Peyer's patch (tissue), 4 donors: ENCODE results near the gene PATE1. TPM values are rescaled to one million over a fixed set of nuclear protein-coding genes. Genes with fewer than 3 reads are reported as not detected.

Experiments used
- DNase-seq, 3 donors: peaks; one replicate each; pipeline ENCODE4 v3.0.0-alpha.2; 2017 to 2019
- H3K27ac ChIP-seq, 4 donors: fragments of 200-600 bp; sonication (generic); one replicate each; pipeline ENCODE4 v1.5.1; 2016 to 2019
- H3K27me3 ChIP-seq, 2 donors: fragments of 200-600 bp; sonication (generic); one replicate each; pipeline ENCODE4 v1.5.1; 2019
- H3K36me3 ChIP-seq, 3 donors: fragments of 200-600 bp; sonication (generic); one replicate each; pipeline ENCODE4 v1.5.1; 2016 to 2019
- H3K4me1 ChIP-seq, 4 donors: fragments of 200-600 bp; sonication (generic); one replicate each; pipeline ENCODE4 v1.5.1; 2016 to 2019
- H3K4me3 ChIP-seq, 4 donors: fragments of 200-600 bp; sonication (generic); 1 replicate in 3 of 4; 2 replicates in 1 of 4; pipeline ENCODE4 v1.5.1; 2016 to 2019; ENCODE audit warnings: mild to moderate bottlenecking in 1 of 4
- H3K9me3 ChIP-seq, 4 donors: fragments of 200-600 bp; sonication (generic); one replicate each; pipeline ENCODE4 v1.5.1; 2016 to 2019; ENCODE audit warnings: mild to moderate bottlenecking in 1 of 4
- CTCF ChIP-seq, 6 experiments: fragments of 450-650 bp in 4 of 6; fragments of 200-600 bp in 2 of 6; sonication (generic) in 1 of 6; IDR thresholded peaks; one replicate each; pipeline ENCODE4 v1.5.1; 2017 to 2019; ENCODE audit warnings: antibody characterized with exemption in 6 of 6, mild to moderate bottlenecking in 3 of 6, moderate library complexity in 1 of 6
- POLR2A ChIP-seq, 2 donors: fragments of 450-650 bp; IDR thresholded peaks; one replicate each; pipeline ENCODE4 v1.5.1; 2017; ENCODE audit warnings: antibody characterized with exemption in 2 of 2, mild to moderate bottlenecking in 2 of 2, moderate library complexity in 2 of 2
- total RNA-seq, 4 donors: library from RNA; depleted of rRNA; stranded (reverse); fragments of >200 nt; gene quantifications; one replicate each; pipeline ENCODE4 v1.1.0, GENCODE V29; 2016

Gene PATE1
- total RNA-seq, 4 donors from 2014 or later = not detected

GRCh38 chr11:125773516-125773915 lies 27.4 kb downstream of the PATE1 start:
- Histone ChIP-seq H3K36me3 (no peaks in the 10 kb centered on the region), H3K27ac (no peak overlapping the region), H3K4me3 (no peak overlapping the region), H3K9me3 (no peaks in the 10 kb centered on the region), H3K4me1 (no peaks in the 10 kb centered on the region), H3K27me3 (no peaks in the 10 kb centered on the region)
- TF ChIP-seq POLR2A (IDR thresholded peaks at IDR 0.05) (no peak), CTCF (IDR thresholded peaks at IDR 0.05) (no peak)
- no peak for DNase-seq

- Histone ChIP-seq H3K36me3 (no peaks in the 10 kb centered on the region), H3K27me3 (no peaks in the 10 kb centered on the region), H3K27ac (no peak overlapping the region), H3K9me3 (no peaks in the 10 kb centered on the region), H3K4me3 (no peak overlapping the region), H3K4me1 (no peaks in the 10 kb centered on the region)
- no peak for DNase-seq
- TF ChIP-seq CTCF (IDR thresholded peaks at IDR 0.05) = no peak
- no peak for TF ChIP-seq POLR2A (IDR thresholded peaks at IDR 0.05)
Observed at GRCh38 chr11:125777309-125777708, 31.2 kb downstream of the PATE1 start.

GRCh38 chr11:125778728-125779127 lies 32.6 kb downstream of the PATE1 start, which contains the start of gene PATE2:
TSS of gene PATE2 (minus strand) at chr11:125778828. CDS start at chr11:125778773, 55 bp downstream.
- TF ChIP-seq POLR2A (IDR thresholded peaks at IDR 0.05) = no peak
- no peak for TF ChIP-seq CTCF (IDR thresholded peaks at IDR 0.05)
- Histone ChIP-seq H3K27me3 (no peaks in the 10 kb centered on the region), H3K4me1 (no peaks in the 10 kb centered on the region), H3K4me3 (no peak within 1 kb of the TSS), H3K36me3 (no peaks in the 10 kb centered on the region), H3K27ac (no peak within 1 kb of the TSS), H3K9me3 (no peaks in the 10 kb centered on the region)
- DNase-seq = no peak

GRCh38 chr11:125784678-125785077 lies 38.6 kb downstream of the PATE1 start:
- Histone ChIP-seq H3K27ac (no peak overlapping the region), H3K4me3 (no peak overlapping the region), H3K4me1 (no peaks in the 10 kb centered on the region), H3K27me3 (no peaks in the 10 kb centered on the region), H3K9me3 (no peaks in the 10 kb centered on the region), H3K36me3 (no peaks in the 10 kb centered on the region)
- TF ChIP-seq CTCF (IDR thresholded peaks at IDR 0.05) (no peak), POLR2A (IDR thresholded peaks at IDR 0.05) (no peak)
- DNase-seq = no peak

- Histone ChIP-seq H3K4me1 (no peaks in the 10 kb centered on the region), H3K4me3 (no peak within 1 kb of the TSS), H3K36me3 (no peaks in the 10 kb centered on the region), H3K9me3 (no peaks in the 10 kb centered on the region), H3K27me3 (no peaks in the 10 kb centered on the region), H3K27ac (no peak within 1 kb of the TSS)
- no peak for DNase-seq
- no peak for TF ChIP-seq POLR2A (IDR thresholded peaks at IDR 0.05)
- no peak for TF ChIP-seq CTCF (IDR thresholded peaks at IDR 0.05)
Observed at GRCh38 chr11:125787827-125788226, 41.7 kb downstream of the PATE1 start, which contains the start of gene PATE3. TSS of gene PATE3 (plus strand) at chr11:125788127. CDS start at chr11:125788152, 25 bp downstream.

GRCh38 chr11:125790825-125791224 lies 44.7 kb downstream of the PATE1 start:
- no peaks in the 10 kb centered on the region for H3K36me3 ChIP-seq
- H3K27me3 ChIP-seq = no peaks in the 10 kb centered on the region
- no peak overlapping the region for H3K4me3 ChIP-seq
- TF ChIP-seq POLR2A (IDR thresholded peaks at IDR 0.05) = no peak
- TF ChIP-seq CTCF (IDR thresholded peaks at IDR 0.05) = no peak
- no peaks in the 10 kb centered on the region for H3K4me1 ChIP-seq
- no peak for DNase-seq
- no peak overlapping the region for H3K27ac ChIP-seq
- H3K9me3 ChIP-seq = no peaks in the 10 kb centered on the region
